Measurements from ENCODE around the gene PLK5.

The PLK5 gene

DNA sequence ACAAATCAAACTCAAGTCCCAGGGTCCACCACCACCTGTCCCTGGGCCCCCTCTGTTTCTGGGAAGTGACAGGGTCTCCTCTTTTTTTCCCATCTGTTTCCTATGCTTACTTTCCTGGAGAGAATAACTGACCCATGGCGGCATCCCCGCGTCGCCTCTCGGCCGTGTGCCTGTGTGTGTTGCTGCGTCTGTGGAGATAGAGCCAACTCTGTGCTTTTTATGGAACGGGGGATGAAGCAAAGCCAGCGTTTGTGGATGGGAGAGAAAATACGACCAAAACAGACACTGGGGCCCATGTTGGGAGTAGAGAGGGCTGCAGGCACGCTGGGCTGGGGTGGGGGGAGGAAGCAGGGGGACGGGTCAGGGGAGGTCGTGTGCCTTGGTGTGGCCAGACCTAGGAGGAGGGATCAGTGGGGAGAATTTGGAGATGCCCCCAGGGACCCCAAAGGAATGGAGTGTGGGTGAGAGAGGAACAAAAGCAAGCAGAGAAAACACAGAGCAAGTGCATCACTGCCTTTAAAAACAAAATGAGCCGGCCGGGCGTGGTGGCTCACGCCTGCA, 16.6 kb downstream of the PLK5 start:
- Histone ChIP-seq H3K36me3 (ENCODE audit: low read depth) (no peaks in the 10 kb centered on the region), H3K4me3 (ENCODE audit: severe bottlenecking) (no peak overlapping the region), H3K9me3 (ENCODE audit: severe bottlenecking) (no peaks in the 10 kb centered on the region), H3K27ac (ENCODE audit: poor library complexity, severe bottlenecking) (no peak overlapping the region), H3K27me3 (ENCODE audit: insufficient read depth, poor library complexity, severe bottlenecking) (no peaks in the 10 kb centered on the region), H3K4me1 (ENCODE audit: insufficient read depth, poor library complexity, severe bottlenecking) (no peaks in the 10 kb centered on the region)
- DNase-seq (ENCODE audit: low spot score) (no peak), ATAC-seq (ENCODE audit: low read depth) (no peak)
- no peak for TF ChIP-seq CTCF (IDR thresholded peaks at IDR 0.05; ENCODE audit: poor library complexity, severe bottlenecking)

DNA sequence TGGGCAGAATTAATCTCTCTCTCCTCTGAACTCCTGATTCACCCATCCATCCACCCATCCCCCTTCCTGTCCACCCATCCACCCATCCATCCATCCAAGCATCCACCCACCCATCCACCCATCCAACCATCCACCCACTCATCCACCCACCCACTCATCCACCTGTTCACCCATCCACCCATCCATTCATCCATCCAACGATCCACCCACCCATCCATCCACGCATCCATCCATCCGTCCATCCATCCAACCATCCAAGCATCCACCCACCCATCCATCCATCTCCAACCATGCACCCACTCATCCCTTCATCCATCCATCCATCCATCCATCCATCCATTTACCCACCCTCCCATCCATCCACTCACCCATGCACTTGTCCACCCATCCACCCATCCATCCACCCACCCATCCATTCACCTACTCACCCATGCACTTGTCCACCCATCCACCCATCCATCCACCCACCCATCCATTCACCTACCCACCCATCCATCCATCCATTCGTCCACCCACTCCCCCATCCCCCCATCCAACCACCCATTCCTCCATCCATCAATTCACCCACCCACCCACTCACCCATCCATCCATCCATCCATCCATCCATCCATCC, 25.6 kb downstream of the PLK5 start:
- DNase-seq (ENCODE audit: low spot score) = no peak
- Histone ChIP-seq H3K27ac (ENCODE audit: poor library complexity, severe bottlenecking) (no peak overlapping the region), H3K36me3 (ENCODE audit: low read depth) (no peaks in the 10 kb centered on the region), H3K9me3 (ENCODE audit: severe bottlenecking) (no peaks in the 10 kb centered on the region), H3K4me1 (ENCODE audit: insufficient read depth, poor library complexity, severe bottlenecking) (no peaks in the 10 kb centered on the region), H3K4me3 (ENCODE audit: severe bottlenecking) (no peak overlapping the region), H3K27me3 (ENCODE audit: insufficient read depth, poor library complexity, severe bottlenecking) (peaks cover 3% of the 10 kb centered on the region)
- no peak for TF ChIP-seq CTCF (IDR thresholded peaks at IDR 0.05; ENCODE audit: poor library complexity, severe bottlenecking)
- no peak for ATAC-seq (ENCODE audit: low read depth)

DNA sequence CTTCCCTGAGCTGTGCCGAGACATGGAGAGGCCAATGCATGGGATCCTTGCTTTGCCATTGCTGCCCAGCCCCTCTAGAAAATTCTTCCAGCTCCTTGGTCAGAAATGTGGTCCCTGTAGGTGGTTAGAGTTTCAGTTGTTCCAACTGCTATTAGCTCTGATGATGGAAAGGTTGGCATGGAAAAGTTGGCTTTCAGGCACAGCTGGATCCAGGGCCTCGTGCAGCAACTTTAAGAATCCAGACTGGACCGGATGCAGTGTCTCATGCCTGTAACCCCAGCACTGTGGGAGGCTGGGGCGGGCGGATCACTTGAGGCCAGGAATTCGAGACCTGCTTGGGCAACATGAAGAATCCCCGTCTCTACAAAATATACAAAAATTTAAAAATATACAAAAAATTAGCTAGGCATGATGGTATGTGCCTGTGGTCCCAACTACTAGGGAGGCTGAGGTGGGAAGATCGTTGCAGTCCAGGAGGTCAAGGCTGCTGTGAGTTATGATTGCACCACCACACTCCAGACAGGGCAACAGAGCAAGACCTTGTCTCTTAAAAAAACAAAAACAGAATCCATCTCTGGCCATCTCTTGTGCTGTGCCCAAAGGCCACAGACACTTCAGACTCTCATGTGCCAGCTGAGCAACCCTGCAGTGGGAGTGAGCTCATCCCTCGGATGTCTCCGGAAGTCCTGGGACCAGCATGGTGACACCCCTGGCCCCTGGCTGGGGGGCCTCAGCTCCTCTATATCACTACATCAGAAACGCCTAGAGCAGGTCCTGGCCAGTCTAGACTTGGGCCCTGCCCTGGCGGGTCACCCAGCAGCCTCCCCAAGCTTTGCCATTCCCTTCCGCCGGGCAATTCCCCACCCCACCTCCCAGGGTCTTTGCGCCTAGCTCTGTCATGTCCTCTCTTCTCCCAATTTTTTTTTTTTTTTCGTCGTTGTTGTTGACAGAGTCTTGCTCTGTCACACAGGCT, 27.5 kb downstream of the PLK5 start:
- Histone ChIP-seq H3K27me3 (ENCODE audit: insufficient read depth, poor library complexity, severe bottlenecking) (no peaks in the 10 kb centered on the region), H3K36me3 (ENCODE audit: low read depth) (no peaks in the 10 kb centered on the region), H3K4me3 (ENCODE audit: severe bottlenecking) (no peak overlapping the region), H3K4me1 (ENCODE audit: insufficient read depth, poor library complexity, severe bottlenecking) (no peaks in the 10 kb centered on the region), H3K9me3 (ENCODE audit: severe bottlenecking) (no peaks in the 10 kb centered on the region), H3K27ac (ENCODE audit: poor library complexity, severe bottlenecking) (no peak overlapping the region)
- ATAC-seq (ENCODE audit: low read depth) (no peak), DNase-seq (ENCODE audit: low spot score) (no peak)
- no peak for TF ChIP-seq CTCF (IDR thresholded peaks at IDR 0.05; ENCODE audit: poor library complexity, severe bottlenecking)

- Histone ChIP-seq H3K9me3 (ENCODE audit: severe bottlenecking) (no peaks in the 10 kb centered on the region), H3K36me3 (ENCODE audit: low read depth) (no peaks in the 10 kb centered on the region), H3K4me1 (ENCODE audit: insufficient read depth, poor library complexity, severe bottlenecking) (no peaks in the 10 kb centered on the region), H3K27ac (ENCODE audit: poor library complexity, severe bottlenecking) (no peak overlapping the region), H3K27me3 (ENCODE audit: insufficient read depth, poor library complexity, severe bottlenecking) (no peaks in the 10 kb centered on the region), H3K4me3 (ENCODE audit: severe bottlenecking) (no peak overlapping the region)
- ATAC-seq (ENCODE audit: low read depth) (no peak), DNase-seq (ENCODE audit: low spot score) (no peak)
- TF ChIP-seq CTCF (IDR thresholded peaks at IDR 0.05; ENCODE audit: poor library complexity, severe bottlenecking) = no peak
Observed at GRCh38 chr19:1553415-1553814, 29.5 kb downstream of the PLK5 start.
